Caco-2 (cell line): ENCODE measurements around the gene MN1. TPM values are rescaled to one million over a fixed set of nuclear protein-coding genes. Genes with fewer than 3 reads are reported as not detected.

ENCODE experiments used
- BruUV-seq: library from RNA; stranded (reverse); fragments of 400-500 nt; replicated peaks from 2 replicates; lab custom pipeline; 2021; lab: Mats Ljungman, UMichigan
- CTCF ChIA-PET: fragments of 300-600 bp; sonication (Branson Sonifier 250); formaldehyde crosslinking; loops from one replicate; lab custom pipeline; 2022; ENCODE audit warnings: antibody characterized with exemption; lab: Charles Lee
- POLR2A ChIA-PET: fragments of 300-600 bp; sonication (Branson Sonifier 250); formaldehyde crosslinking; loops from one replicate; lab custom pipeline; 2022; ENCODE audit warnings: antibody characterized with exemption; lab: Charles Lee
- DNase-seq, 2 experiments: peaks; one replicate each; pipeline versions ENCODE4 v3.0.0 to v3.0.0-alpha.2; 2020 to 2022
- H3K27me3 ChIP-seq: replicated peaks from 2 replicates; pipeline ENCODE4 v1.6.0; 2011; ENCODE audit warnings: low read length; ENCODE audit not compliant: control insufficient read depth, insufficient read depth
- H3K36me3 ChIP-seq: 2 replicates; pipeline ENCODE4 v1.5.1; 2011; ENCODE audit warnings: low read length; ENCODE audit not compliant: control insufficient read depth, insufficient read depth
- H3K4me1 ChIP-seq: fragments of 250-450 bp; sonication (Bioruptor Pico); 2 replicates; pipeline ENCODE4 v1.5.1; 2020; ENCODE audit warnings: mild to moderate bottlenecking
- H3K4me3 ChIP-seq: 2 replicates; pipeline ENCODE4 v1.5.1; 2011; ENCODE audit warnings: low read depth, mild to moderate bottlenecking, control low read depth, low read length
- H3K9me3 ChIP-seq: fragments of 250-450 bp; sonication (Bioruptor Pico); 2 replicates; pipeline ENCODE4 v1.5.1; 2020; ENCODE audit warnings: mild to moderate bottlenecking, moderate library complexity
- H3K27ac Mint-ChIP-seq: one replicate; pipeline ENCODE4 v1.8.0; 2022; ENCODE audit warnings: mixed read lengths; ENCODE audit not compliant: unreplicated experiment
- H3K27me3 Mint-ChIP-seq: one replicate; pipeline ENCODE4 v1.8.0; 2022; ENCODE audit warnings: mixed read lengths; ENCODE audit not compliant: insufficient read depth, unreplicated experiment
- H3K36me3 Mint-ChIP-seq: one replicate; pipeline ENCODE4 v1.8.0; 2022; ENCODE audit warnings: mild to moderate bottlenecking, mixed read lengths; ENCODE audit not compliant: insufficient read depth, unreplicated experiment
- H3K4me1 Mint-ChIP-seq: one replicate; pipeline ENCODE4 v1.8.0; 2022; ENCODE audit warnings: low read depth, mixed read lengths; ENCODE audit not compliant: unreplicated experiment
- H3K4me3 Mint-ChIP-seq: one replicate; pipeline ENCODE4 v1.8.0; 2022; ENCODE audit warnings: mild to moderate bottlenecking, moderate library complexity, mixed read lengths; ENCODE audit not compliant: unreplicated experiment
- H3K9me3 Mint-ChIP-seq: one replicate; pipeline ENCODE4 v1.8.0; 2022; ENCODE audit warnings: mixed read lengths; ENCODE audit not compliant: unreplicated experiment
- intact Hi-C: fragments of 100-400 bp; cut with micrococcal nuclease; formaldehyde crosslinking; loops from one replicate; pipeline ENCODE4 v1.10.0; 2022; ENCODE audit not compliant: unreplicated experiment
- total RNA-seq: library from RNA; stranded (reverse); gene quantifications from 2 replicates; pipeline ENCODE4 v1.2.3, GENCODE V29; 2022
- TF ChIP-seq, protein P1 (sequence below), 2 experiments: fragments of 200-600 bp in 1 of 2; IDR thresholded peaks; 1 replicate in 1 of 2; 2 replicates in 1 of 2; pipeline versions ENCODE4 v1.5.1 to v1.8.0; 2011 to 2022; ENCODE audit warnings: antibody characterized with exemption in 1 of 2, control low read depth in 1 of 2, inconsistent platforms in 1 of 2, low read depth in 1 of 2, low read length in 1 of 2, mild to moderate bottlenecking in 1 of 2, moderate library complexity in 1 of 2; ENCODE audit not compliant: insufficient read depth in 1 of 2, severe bottlenecking in 1 of 2, unreplicated experiment in 1 of 2

Gene MN1
- total RNA-seq, 1 experiment from 2014 or later, result 0.32 TPM

DNA sequence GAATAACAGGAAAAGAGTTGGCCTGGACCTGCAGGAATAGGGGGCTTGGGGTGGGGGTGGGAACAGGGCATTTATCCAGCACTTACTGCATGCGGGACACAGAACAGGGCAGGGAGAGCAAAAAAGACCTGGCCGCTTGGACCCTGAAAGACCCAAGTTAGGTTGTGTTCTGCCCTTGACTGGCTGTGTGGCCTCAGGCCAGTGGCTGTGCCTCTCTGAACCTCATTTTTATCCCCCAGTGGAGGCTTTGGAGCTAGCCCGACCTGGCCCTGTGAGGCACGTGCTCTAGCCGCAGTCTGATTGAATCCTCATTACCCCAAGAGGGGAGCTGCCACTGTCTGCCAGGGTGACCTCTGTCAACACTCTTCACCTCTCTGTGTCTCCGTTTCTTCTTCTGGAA is 68.7 kb downstream of the MN1 start:
- CTCF ChIA-PET, result no interaction called here
- H3K4me1 Mint-ChIP-seq, result no peaks in the 10 kb centered on the region
- POLR2A ChIA-PET, result no interaction called here

DNA sequence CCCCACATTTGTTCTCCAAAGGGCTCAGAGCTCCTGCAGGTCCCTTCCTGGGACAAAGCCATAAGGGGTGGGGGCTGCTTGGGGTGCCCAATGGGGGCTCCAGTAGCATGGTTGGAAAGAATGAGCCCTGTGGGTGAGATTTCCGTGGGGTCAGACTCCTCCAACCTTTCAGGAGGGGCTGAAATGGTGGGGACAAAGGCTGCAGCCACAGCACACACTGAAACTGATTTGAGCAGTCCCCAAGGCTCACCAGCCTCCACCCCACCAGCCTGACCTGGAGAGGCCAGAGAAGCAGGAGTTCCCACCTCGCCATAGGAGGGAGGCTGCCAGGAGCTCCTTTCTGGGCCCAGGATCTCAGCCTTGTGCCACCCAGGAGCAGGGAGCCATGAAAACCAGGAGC is 69.2 kb downstream of the MN1 start:
- TF ChIP-seq, protein P1, sequence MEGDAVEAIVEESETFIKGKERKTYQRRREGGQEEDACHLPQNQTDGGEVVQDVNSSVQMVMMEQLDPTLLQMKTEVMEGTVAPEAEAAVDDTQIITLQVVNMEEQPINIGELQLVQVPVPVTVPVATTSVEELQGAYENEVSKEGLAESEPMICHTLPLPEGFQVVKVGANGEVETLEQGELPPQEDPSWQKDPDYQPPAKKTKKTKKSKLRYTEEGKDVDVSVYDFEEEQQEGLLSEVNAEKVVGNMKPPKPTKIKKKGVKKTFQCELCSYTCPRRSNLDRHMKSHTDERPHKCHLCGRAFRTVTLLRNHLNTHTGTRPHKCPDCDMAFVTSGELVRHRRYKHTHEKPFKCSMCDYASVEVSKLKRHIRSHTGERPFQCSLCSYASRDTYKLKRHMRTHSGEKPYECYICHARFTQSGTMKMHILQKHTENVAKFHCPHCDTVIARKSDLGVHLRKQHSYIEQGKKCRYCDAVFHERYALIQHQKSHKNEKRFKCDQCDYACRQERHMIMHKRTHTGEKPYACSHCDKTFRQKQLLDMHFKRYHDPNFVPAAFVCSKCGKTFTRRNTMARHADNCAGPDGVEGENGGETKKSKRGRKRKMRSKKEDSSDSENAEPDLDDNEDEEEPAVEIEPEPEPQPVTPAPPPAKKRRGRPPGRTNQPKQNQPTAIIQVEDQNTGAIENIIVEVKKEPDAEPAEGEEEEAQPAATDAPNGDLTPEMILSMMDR (IDR thresholded peaks at IDR 0.05; ENCODE audit: insufficient read depth in 1 of 2, low read depth in 1 of 2, low read length in 1 of 2, severe bottlenecking in 1 of 2, unreplicated experiment in 1 of 2), result no peak
- BruUV-seq, result no TSS peak
- Histone ChIP-seq H3K4me3 (no peak overlapping the region), H3K27me3 (no peaks in the 10 kb centered on the region), H3K36me3 (no peaks in the 10 kb centered on the region), H3K4me1 (peaks cover 9% of the 10 kb centered on the region; the same call in 1 of the 2 replicates), H3K9me3 (peaks cover 2% of the 10 kb centered on the region; the same call in 1 of the 2 replicates)
- DNase-seq, result no peak
- ChIA-PET CTCF (no interaction called here), POLR2A (no interaction called here)
- no peaks in the 10 kb centered on the region for H3K27me3 Mint-ChIP-seq
- no peaks in the 10 kb centered on the region for H3K36me3 Mint-ChIP-seq
- H3K27ac Mint-ChIP-seq, result no peak overlapping the region
- peaks cover 10% of the 10 kb centered on the region for H3K9me3 Mint-ChIP-seq
- H3K4me3 Mint-ChIP-seq, result no peak overlapping the region
- intact Hi-C loops, result no loop called here
- no peaks in the 10 kb centered on the region for H3K4me1 Mint-ChIP-seq

More for the DNA sequence above, 68.7 kb downstream of the MN1 start:
- H3K27me3 Mint-ChIP-seq, result no peaks in the 10 kb centered on the region
- BruUV-seq, result no TSS peak
- TF ChIP-seq, protein P1 (IDR thresholded peaks at IDR 0.05; ENCODE audit: insufficient read depth in 1 of 2, low read depth in 1 of 2, low read length in 1 of 2, severe bottlenecking in 1 of 2, unreplicated experiment in 1 of 2), result no peak
- H3K9me3 Mint-ChIP-seq, result peaks cover 14% of the 10 kb centered on the region
- DNase-seq, result no peak
- intact Hi-C loops, result no loop called here
- no peak overlapping the region for H3K4me3 Mint-ChIP-seq
- Histone ChIP-seq H3K36me3 (no peaks in the 10 kb centered on the region), H3K9me3 (peaks cover 7% of the 10 kb centered on the region; the same call in 1 of the 2 replicates), H3K27me3 (no peaks in the 10 kb centered on the region), H3K4me3 (no peak overlapping the region), H3K4me1 (peaks cover 9% of the 10 kb centered on the region; the same call in 1 of the 2 replicates)
- no peak overlapping the region for H3K27ac Mint-ChIP-seq
- no peaks in the 10 kb centered on the region for H3K36me3 Mint-ChIP-seq

DNA sequence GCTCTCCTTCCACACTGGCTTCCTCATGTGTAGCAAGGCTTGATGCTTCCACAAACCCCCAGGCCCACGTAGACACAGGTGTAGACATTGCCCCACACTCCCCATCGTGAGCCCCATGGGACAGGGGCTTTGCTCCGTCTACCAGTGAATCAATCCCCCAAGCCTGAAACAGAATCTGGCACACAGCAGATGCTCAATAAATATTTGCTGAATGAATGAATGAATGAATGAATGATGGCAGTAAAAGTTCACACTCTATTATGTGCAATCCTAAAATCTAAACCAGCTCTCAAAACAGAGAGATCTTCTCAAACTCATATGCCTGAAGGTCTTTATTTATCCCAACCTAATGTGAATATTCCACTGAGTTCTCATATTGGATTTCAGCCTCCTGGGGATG is 69.9 kb downstream of the MN1 start:
- no TSS peak for BruUV-seq
- H3K36me3 Mint-ChIP-seq, result no peaks in the 10 kb centered on the region
- intact Hi-C loops, result no loop called here

More for the DNA sequence above, 69.9 kb downstream of the MN1 start:
- Mint-ChIP-seq H3K9me3 (peaks cover 2% of the 10 kb centered on the region), H3K27ac (no peak overlapping the region), H3K27me3 (no peaks in the 10 kb centered on the region), H3K4me1 (no peaks in the 10 kb centered on the region), H3K4me3 (no peak overlapping the region)
- ChIA-PET POLR2A (no interaction called here), CTCF (no interaction called here)
- TF ChIP-seq, protein P1 (IDR thresholded peaks at IDR 0.05; ENCODE audit: insufficient read depth in 1 of 2, low read depth in 1 of 2, low read length in 1 of 2, severe bottlenecking in 1 of 2, unreplicated experiment in 1 of 2), result no peak
- Histone ChIP-seq H3K27me3 (no peaks in the 10 kb centered on the region), H3K4me1 (peaks cover 9% of the 10 kb centered on the region; the same call in 1 of the 2 replicates), H3K9me3 (no peaks in the 10 kb centered on the region), H3K4me3 (no peak overlapping the region), H3K36me3 (no peaks in the 10 kb centered on the region)
- no peak for DNase-seq
